COLO668 (cell line): Measurements from ENCODE around the gene CABP7.

ENCODE experiments used
- DNase-seq: peaks from one replicate; lab custom pipeline; 2025; ENCODE audit not compliant: unreplicated experiment; lab: John Stamatoyannopoulos, UW

The CABP7 gene

DNA sequence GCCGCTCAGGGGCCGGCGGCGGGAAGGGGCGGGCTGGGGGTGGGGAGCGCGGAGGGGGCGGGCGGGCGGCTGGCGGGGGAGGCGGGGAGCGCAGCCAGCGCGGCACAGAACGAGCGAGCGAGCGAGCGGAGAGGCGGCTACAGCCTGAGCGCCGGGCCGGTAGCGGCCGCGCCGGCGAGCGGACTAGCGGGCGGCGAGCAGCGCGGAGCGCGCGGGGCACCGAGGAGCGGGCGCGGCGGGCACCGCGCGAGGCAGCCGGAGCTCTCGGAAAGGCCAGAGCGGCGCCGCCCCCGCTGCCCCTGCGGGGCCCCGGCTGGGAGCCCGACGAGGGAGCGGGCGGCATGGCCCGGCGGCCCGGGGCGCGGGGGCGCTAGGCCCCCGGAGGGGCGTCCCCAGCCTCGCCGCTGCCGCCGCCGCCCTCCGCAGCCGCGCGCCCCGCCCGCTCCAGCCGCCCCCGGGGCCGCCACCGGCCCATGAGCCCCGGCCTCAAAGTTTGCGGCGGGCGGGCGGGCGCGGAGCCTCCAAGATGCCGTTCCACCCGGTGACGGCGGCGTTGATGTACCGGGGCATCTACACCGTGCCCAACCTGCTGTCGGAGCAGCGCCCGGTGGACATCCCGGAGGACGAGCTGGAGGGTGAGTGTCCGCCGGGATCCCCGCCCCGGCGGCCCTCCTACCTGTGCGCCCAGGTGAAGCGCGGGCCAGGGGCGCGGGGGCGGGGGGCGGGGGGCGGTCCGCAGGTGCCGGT, at the start of gene CABP7:
Gene CABP7 (plus strand): TSS at position 105 of the 747 bp plus-strand sequence. CDS start 422 bp downstream, at position 527.
- peak; percentile 65 for DNase-seq

DNA sequence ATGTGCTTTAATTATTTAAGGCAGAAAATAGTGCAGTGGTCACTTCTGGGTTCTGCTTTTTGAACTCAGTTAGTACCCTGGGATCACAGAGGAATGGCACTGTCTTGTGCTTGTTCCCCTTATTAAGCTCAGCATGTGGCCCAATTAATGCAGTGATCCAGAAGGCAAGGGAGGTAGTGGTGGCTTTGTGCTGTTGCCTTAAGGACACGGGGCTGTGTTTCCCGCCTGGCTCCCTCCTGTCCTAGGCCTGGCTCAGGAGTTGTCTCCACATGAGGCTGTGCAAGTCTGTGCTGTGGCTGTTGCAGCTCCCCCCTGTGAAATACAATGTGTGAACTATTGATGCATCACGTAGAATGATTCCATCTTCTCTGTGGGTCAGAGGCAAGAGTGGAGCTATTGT, 49.2 kb upstream of the CABP7 start:
- DNase-seq = no peak

GRCh38 chr22:29673361-29674066, 46.3 kb upstream of the CABP7 start:
- DNase-seq = no peak

GRCh38 chr22:29674121-29674520, 45.7 kb upstream of the CABP7 start:
- no peak for DNase-seq

- DNase-seq = no peak
These were observed 40.5 kb upstream of the CABP7 start for GRCh38 chr22:29679316-29679715.

DNA sequence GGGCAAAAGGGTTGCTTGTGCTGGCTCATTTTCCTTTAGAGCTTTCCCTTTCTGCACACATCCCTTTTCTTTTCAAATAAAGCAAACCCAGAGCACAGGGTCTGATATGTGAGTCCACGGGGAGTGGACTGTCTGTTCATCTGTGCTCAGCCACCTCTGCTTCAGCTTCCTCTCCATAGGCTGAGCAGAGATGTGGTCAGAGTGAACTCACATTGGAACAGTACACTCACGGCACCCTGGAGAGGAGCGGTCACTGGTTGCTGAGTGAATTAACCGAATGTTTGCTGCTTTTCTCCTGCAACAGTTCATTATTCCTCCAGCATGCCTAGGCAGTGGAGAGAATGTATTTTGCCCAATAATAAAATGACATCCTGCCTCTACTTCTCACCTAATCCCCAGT, 36.3 kb upstream of the CABP7 start:
- no peak for DNase-seq

- DNase-seq = no peak
These were observed 35.6 kb upstream of the CABP7 start for GRCh38 chr22:29684244-29684643.

DNA sequence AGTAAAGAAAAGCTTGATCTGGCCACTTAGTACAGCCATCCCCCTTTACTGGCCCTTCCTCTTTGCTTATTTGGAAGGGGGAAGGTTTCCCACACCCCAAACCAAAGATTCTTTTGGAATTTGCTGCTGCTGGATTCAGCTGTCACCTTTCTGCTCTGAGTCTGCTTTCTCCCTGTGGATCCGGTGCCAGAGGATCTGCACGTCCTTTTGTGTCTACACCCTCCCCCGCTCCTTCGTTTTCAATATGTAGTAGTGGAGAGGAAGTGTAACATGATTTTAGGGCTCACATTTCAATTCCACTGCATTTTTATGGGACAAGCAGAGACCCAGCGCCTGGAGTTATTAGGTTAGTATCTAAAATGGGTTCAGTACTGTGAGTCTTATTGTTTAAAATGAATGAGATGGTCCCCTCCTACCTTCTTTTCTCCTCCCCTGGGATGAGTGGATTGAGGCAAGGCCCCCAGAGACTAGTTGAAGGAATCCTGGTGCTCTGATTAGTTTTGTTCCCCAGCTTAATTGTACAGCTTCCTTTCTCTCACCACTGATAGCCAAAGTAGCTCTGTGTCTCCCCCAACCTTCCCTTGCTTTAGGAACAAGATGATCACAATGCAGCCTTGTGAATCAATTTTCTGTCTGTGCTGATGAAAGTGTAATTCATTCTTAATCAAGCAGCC, 30.5 kb upstream of the CABP7 start:
- DNase-seq = peak; percentile 15

DNA sequence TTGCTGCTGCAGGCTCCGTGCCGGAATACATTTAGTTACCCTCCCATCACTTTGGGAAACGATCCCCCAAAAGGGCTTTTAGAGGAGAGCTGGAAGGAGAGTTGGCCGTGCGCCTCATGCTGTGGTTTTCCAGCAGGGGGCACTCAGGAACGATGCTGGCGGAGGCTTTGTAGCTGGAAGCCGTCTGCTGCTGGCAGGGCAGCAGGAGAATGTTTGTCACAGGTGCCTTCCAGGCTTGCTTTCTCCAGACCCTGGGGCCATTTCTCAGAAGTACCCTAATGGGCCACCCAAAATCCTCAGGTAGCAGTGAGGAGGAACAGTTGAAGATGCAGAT, 30.0 kb upstream of the CABP7 start:
- peak; percentile 73 for DNase-seq

DNA sequence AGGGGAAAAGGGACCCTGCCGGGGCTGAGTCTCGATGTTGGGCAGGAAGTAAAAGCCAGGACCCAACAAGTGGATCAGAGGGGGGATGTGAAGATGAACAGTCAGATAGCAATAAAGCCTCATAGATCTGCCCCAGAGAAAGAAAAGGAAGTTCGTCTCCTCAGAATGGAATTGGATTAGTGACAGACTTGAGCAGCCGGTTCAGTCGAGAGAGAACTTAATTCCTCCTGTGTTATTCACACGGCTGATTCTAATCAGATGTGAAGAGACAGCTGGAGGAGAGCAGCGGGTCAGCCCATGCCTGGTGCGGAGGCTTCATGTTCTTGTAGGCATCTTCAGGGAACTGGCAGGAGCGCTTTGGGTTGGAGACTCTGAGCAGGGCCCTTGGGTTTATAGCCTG, 29.3 kb upstream of the CABP7 start:
- no peak for DNase-seq

DNA sequence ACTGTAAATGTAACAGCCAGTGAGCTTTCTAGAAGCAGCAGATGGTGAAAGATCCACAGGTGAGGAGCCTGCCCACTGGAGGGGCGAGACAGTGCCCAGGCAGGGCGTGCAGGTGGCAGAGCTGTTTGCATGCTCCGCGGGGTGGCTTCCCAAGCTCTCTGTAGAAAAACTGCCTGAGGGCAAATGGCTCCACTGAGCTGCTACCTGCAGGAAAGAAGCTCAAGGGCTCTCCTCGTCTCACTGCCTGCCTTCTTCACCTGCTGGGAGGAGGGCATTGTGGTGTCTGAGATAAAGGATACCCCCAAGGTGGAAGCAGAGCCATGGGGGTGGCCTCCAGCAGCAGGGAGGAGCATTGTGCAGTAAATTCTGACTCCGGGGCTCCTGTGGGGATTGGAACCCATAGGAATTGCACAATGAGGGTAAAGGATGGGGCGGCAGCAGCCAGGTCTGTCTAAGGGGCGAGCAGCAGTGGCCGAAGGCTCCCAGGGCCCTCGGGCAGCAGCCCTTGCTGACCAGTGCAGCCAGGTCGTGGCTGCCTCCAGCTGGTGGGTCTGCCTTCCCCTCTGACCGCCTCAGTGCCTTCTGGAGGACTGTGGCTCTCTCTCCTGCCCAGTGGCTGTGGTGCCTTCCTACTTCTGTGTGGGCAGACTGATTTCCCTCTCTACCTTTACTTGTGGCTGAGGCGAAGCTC, 28.0 kb upstream of the CABP7 start:
- peak; percentile 92 for DNase-seq

- no peak for DNase-seq
These were observed 27.5 kb upstream of the CABP7 start for GRCh38 chr22:29692327-29692640.

- DNase-seq = no peak
These were observed 26.6 kb upstream of the CABP7 start for GRCh38 chr22:29693161-29693560.

- DNase-seq = no peak
These were observed 26.1 kb upstream of the CABP7 start for GRCh38 chr22:29693671-29694070.

GRCh38 chr22:29695129-29695926, 24.5 kb upstream of the CABP7 start:
- no peak for DNase-seq

DNA sequence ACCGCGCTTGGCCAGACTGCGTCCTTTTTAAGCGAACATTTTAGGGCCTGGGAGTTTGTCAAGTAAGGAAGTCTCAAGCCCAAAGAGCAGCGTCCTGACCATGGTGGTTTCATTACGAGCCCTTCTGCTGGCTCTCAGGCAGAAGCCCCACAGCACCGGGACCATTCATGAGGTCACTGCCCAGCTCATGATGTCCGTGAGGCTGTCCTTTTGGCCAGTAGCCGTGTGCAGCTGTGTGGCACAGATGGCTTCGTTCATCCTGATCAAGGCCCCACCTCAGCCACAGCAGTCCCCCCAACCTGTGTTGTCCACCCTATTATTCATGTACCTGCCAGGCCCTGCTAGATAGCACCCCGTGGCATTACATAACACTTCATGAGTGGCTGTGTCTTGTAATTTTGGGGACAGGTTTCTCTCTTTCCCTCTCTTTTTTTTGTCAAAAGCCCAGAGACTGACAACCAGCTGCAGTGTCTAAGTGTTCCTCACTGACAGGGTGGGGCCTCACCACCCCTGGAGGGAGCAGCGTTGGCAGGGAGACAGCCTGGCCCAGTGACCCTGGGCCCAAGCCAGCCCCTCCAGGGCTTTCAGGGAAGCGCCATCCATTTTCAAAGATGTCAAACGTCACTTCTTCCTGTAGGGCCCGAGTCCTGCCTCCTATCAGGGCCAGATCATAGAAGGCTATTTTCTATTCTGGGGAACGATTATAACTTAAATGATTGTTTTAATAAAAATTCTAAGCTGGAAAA, 21.8 kb upstream of the CABP7 start:
- no peak for DNase-seq

DNA sequence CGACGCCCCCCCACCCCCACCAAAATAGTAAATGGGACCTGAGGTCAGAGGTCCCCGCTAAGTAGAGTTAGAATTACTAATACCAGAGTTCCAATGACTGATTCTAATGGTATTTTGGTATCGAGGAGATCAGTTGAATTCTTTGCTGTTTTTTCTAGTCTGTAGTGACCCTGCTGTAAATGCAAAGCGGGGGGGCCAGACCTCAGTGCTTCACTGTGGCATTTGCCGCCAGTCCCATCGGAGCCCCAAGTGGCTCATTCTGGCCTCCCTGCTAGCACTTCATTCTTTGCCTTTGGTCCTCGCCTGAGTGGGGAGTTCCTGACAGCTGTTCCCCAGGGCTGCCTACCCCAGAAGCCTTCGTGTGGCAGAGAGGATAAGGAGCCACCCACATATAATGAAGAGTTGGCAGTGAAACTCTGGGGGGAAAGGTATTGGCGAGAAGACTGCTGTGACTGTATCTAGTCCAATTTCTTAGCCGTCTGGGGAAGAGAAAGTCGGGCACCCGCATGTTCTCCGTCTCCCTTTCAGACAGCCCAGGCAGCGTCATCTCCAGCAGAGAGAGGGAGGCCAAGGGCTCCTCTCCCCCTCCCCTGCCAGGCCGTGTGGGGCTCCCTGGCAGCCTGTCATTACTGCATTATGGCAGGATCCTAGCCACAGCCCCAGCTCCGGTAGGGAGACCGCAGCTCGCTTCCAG, 19.4 kb upstream of the CABP7 start:
- DNase-seq = no peak

DNA sequence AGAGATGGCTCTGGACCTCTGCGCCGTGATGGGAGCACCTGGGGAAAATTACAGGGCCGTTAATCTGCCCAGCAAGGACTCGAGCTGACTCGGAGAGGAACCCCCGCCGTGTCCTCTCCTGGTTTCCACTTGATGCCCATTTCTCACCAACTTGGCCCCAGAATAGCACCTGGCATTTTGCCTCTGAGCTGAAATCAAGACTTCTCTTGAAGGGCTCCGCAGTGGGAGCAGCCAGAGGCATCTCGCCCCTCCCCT, 19.0 kb upstream of the CABP7 start:
- peak; percentile 52 for DNase-seq

DNA sequence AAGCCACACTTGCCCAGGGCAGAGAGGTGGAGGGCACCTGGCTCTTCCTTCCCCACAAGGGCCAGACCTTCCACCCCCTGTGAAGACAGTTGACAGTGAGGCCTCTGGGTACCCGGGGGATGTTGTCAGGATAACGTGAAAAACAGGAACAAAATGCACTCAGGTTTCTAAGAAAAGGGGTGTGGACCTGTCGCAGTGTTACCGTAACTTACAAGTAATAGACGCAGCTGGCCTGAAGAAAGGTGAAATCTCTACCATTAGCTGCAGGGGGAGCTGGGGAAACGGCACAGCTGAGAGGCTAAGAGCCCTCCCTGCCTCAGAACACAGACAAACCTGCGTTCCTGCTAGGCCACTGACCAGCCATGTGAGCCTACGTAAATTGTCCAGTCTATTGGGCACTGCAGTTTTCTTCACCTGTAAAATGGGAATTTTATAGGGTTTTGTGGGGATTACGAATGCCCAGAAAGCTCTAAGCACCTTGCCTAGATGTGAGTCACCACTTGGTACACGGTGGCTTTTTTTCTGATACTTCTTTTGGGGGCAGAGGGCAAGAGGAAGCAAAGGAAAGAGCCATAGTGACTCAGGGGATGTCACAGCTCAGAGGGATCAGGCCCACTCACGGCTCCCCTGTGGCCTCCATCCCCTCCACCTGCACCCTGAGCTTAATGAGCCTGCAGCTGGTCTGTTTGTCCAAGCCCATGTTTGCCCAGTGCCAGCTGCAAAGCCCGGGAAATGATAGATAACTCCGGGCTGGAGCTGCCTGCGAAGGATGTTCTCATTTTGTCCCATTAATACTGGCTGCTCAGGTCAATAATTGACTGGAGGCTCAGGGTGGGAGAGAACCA, 18.4 kb upstream of the CABP7 start:
- DNase-seq = peak; percentile 91
